ENCODE results near the gene BLVRB. TPM values are rescaled to one million over a fixed set of nuclear protein-coding genes. Genes with fewer than 3 reads are reported as not detected.

BLVRB gene
- total and polyA plus RNA-seq, 9 of the 15 experiments (the other 6 are each of a cell fraction or from before 2014, with no cell fraction given) = 81.1 to 749 (median 331) TPM

- TF ChIP-seq BCLAF1 (IDR thresholded peaks at IDR 0.05; ENCODE audit: borderline replicate concordance in 1 of 2, control insufficient read depth in 1 of 2, low read depth in 2 of 2, low read length in 1 of 2) (no peak), CHD7 (IDR thresholded peaks at IDR 0.05; ENCODE audit: low read depth, low read length) (no peak), NBN (IDR thresholded peaks at IDR 0.05; ENCODE audit: low read depth) (0 out of 2 replicates have a peak, but pooled peaks have one; percentile 15), ZEB2 (IDR thresholded peaks at IDR 0.05) (peak; percentile 75; the same call in 1 of the 2 replicates), GTF2A2 (tag; IDR thresholded peaks at IDR 0.05) (no peak), ZBTB5 (IDR thresholded peaks at IDR 0.05) (no peak), EGR1 (conservative IDR thresholded peaks at IDR 0.05) (peak; percentile 94), SAFB (IDR thresholded peaks at IDR 0.05; ENCODE audit: borderline replicate concordance, low read depth, low read length) (no peak), CXXC5 (CRISPR knock-in tag; IDR thresholded peaks at IDR 0.05) (peak; percentile 33; the same call in 1 of the 2 replicates), KDM2B (CRISPR knock-in tag; IDR thresholded peaks at IDR 0.05) (no peak), STAT5B (CRISPR knock-in tag; IDR thresholded peaks at IDR 0.05) (no peak), NFE2 (IDR thresholded peaks at IDR 0.05; ENCODE audit: low read depth) (peak; percentile 45; the same call in 1 of the 2 replicates)
Measured at GRCh38 chr19:40445780-40446262, 19.7 kb downstream of the BLVRB start (continued).

Measured in K562 (cell line).